GM19397 (cell line): ENCODE data around the gene SEC24D.
"Not testable (repeated sequence)": the region's sequence is repeated elsewhere in the genome, so short reads cannot be mapped to it uniquely, and the experiment has no call there.

Source experiments
- ATAC-seq: cut with Tn5 transposase; IDR thresholded peaks from one replicate; pipeline ENCODE4 v1.9.1; 2021; ENCODE audit warnings: mild to moderate bottlenecking, moderate library complexity; ENCODE audit not compliant: unreplicated experiment

SEC24D gene

DNA sequence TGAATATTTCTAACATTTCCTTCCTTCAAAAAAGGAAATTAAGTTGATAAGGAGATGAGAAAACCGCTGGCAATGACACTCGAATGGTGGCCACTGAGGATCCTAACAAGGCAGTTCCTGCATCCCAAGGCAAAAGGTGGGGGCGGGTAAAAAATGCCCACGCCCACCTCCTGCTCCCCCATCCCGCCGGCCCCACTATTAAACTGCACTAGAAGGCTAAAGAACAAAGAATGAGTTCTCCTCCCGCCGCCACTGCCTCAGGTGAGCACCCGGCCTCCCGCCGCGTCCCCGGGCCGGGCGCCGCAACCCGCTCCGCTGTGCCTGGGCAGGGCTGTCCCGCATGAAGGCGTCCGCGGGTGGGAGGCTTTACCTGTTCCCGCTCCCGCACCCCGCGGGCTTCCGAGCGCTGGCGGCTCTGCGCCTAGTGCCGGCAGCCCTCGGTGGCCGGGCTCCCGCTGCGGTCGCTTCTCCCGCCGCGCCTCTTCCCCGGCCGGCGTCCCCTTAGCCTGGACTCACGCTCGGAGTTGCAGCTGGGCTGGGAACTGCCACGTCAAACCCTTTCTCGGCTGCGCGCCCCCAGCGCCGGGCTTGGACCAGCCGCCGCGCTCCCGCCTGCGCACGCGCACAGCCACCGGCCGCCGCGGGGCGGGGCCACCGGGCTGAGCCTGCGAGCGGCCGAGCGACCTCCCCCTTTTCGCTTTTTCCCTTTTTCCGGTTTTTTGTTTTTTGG is at the start of gene SEC24D:
Gene SEC24D, minus strand, starts transcription at position 556 of the 730 bp plus-strand sequence. CDS start 2,430 bp downstream, outside the sequence.
- ATAC-seq, result peak; percentile 80

GRCh38 chr4:118884716-118885115 is 48.8 kb upstream of the SEC24D start:
- ATAC-seq, result no peak

DNA sequence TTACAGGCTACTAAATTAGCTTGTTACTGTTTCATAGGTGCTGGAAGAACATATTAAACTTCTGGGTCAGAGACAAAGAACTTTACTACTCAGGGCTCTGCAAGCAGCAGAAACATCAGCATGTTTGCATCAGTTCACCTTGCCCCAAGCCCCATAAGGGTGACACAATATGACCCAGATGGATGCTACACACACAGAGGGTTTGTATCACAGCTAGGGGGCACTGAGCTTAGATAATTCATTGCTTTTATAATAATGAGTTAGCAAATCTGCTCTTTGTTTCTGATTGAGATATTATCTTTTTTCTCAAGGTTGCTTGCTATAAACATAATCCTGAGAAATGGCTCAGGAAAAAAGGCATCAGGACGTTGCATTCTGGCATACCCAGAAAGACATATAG is 47.9 kb upstream of the SEC24D start:
- no peak for ATAC-seq

DNA sequence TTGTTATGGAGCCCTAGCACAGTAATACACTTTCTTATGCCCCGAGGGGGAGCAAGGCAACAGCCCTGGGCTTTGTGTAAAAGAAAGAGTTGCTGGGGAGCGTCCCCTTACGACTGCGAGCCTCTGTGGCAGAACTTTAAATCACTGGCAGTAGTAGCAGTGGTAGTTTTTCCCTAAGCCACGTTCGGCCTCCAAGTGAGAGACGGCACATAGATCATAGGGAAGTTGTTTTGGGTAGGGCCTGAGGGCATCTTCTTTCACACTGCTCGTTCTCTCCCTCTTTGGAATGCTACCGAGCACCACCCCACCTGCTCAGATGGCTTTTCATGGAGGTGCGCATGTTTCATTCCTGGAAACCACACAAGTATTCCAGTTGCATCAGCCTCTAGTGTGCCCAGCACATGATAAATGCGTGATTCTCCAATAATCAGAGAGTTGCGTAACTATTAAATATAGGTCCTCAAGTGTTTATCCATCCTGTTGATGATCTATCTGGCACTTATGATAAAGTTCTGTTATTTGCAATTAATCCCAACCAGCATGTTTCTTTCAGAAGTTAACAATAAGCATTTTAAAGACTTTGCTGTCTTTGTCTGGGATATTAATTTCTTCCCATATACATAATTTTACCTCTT is 45.7 kb upstream of the SEC24D start:
- no peak for ATAC-seq

DNA sequence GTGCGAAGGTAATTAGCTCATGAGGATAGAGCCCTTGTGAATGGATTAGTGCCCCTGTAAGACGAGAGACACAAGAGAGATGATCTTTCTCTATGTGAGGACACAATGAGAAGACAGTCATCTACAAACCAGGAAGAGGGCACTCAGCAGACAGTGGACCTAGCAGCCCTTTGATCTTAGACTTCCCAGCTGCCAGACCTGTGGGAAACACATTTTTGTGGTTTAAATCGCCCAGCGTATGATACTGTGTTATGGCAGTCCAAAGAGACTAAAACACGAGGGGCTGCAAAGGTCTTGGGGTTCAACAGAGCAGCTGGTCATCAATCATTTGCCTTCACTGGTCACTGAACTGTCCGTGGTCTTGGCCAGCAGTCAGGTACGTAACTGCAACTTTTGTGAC is 43.5 kb upstream of the SEC24D start:
- ATAC-seq, result no peak

- ATAC-seq, result not testable (repeated sequence)
These were observed 42.6 kb upstream of the SEC24D start for GRCh38 chr4:118878507-118878906.

GRCh38 chr4:118877797-118878196 is 41.9 kb upstream of the SEC24D start:
- no peak for ATAC-seq

- ATAC-seq, result no peak
These were observed 36.3 kb upstream of the SEC24D start for GRCh38 chr4:118872181-118872580.

DNA sequence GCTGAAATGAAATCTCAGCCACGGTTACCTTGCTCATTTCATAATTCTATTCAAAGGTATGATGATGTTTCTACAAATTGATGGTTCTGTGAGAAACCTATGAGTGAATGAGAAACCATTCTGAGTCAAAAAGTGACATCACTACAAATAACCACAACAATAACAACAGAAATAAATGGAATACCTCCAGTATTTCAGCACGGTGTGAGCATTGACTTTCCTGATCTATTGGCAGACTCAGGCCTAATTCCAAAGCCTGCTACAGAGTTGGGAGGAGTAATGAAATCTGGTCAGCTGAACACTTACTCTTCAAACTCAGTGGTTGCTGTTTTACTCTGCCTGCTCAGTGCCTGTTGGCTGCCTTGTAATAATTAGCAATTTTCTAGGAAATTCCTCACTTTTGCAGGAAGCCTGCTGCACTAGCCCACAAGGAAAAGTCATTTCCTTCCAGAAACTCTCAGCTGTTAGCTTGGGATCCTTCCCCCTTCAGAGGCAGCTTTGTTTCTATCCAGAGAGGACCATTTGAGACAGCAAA is 33.9 kb upstream of the SEC24D start:
- ATAC-seq, result no peak

GRCh38 chr4:118867311-118868067 is 31.6 kb upstream of the SEC24D start:
- ATAC-seq, result no peak

GRCh38 chr4:118866442-118866841 is 30.5 kb upstream of the SEC24D start:
- no peak for ATAC-seq

DNA sequence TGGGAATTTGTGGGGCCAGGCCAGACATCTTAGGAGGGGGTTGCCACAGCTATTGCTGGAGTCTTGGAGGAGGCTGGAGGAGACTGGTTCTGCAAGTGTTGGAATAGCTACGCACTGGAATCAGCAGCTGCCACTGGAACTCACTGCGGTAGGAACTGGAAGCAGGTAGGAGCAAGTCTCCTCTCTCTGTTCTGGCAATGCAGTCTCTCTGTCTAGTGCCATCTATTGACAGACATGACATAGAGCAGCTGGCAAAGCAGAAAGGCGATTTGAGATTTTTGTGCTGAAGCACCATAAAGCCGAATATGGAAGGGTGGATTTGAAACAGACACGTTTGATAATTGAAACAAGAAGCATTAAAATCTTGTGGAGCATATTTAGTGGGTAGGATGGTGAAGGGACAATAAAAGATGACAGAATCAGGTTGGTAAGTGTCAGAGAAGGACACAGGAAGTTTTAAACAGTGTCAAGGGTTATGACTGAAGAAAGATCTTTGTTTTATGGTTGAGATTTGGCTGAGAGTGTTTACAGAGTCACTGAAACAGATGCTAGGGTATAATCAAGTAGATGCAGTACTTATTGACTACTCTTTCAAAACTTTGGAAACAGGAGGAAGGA is 29.3 kb upstream of the SEC24D start:
- ATAC-seq, result no peak

DNA sequence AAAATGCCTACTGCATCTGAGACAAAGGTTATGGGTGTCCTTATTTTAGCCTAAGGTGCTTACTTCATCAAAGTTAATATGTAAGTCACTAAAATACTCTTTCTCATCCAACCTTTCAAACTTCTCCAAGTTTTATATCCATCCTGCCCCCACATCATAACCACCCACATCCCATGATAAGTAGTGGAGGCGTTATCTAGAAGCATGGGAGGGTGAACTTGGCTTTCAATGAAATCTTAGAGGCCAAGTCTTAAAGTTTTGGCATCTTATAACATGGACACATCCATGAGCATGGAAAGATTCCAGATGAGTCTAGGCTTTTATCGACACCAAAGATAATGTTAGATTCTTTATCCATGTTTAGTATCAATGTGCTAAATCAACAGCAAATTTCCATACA is 22.9 kb upstream of the SEC24D start:
- no peak for ATAC-seq

- no peak for ATAC-seq
These were observed 21.8 kb upstream of the SEC24D start for GRCh38 chr4:118857760-118858159.

DNA sequence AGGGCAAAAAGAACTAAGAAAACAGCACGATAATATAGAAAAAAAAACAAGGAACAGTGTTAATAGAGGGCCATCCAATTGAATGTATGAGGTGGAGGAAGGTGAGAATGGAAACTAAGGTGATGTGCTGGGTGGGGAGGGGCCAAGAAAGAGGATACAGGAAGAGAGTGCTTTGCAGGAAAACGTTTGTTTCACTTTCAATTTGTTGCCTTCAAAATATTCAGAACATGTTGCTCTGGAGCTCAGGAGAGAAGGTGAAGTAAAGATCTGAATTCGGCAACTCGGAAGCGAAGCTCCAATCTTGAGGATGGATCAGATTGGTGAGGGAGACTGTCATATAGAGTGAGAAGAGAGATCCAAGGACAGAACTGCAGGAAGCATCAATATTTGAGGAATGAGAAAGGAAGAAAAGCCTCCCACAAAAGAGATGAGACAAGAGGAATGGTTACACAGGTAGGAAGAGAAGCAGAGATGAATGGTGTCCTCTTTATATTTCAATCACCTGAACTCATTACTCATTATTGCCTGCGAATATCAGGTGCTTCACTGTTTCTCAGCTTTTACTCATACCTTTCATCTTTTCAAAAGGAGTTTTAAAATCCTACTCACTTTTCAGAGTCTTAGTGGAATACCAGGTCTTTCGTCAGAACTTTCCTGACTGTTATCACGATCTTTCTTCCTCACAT is 14.7 kb upstream of the SEC24D start:
- ATAC-seq, result peak; percentile 87

GRCh38 chr4:118849867-118850487 is 14.1 kb upstream of the SEC24D start:
- no peak for ATAC-seq

- no peak for ATAC-seq
These were observed 13.0 kb upstream of the SEC24D start for GRCh38 chr4:118848901-118849300.

DNA sequence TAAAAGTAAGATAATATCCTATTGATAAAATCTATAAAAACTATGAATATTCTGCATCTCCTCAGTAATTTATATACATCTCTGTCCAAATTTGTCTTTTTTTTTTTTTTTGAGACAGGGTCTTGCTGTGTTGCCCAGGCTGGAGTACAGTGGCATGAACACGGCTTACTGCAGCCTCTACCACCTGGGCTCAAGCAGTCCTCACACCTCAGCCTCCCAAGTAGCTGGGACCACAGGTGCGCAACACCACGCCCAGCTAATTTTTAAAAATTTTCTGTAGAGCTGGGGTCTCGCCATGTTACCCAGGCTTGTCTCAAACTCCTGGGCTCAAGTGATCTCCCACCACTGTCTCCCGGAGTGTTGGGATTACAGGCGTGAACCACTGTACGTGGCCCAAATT is 12.3 kb upstream of the SEC24D start:
- no peak for ATAC-seq

- ATAC-seq, result no peak
These were observed 11.1 kb upstream of the SEC24D start for GRCh38 chr4:118846979-118847378.

GRCh38 chr4:118845552-118846050 is 9.7 kb upstream of the SEC24D start:
- ATAC-seq, result no peak
